Spleen (tissue), 11 donors: ENCODE measurements around the gene NUAK1. TPM values are rescaled to one million over a fixed set of nuclear protein-coding genes. Genes with fewer than 3 reads are reported as not detected.

Experiments
- DNase-seq: peaks from one replicate; pipeline ENCODE4 v3.0.0-alpha.2; 2020
- H3K27ac ChIP-seq, 8 donors: fragments of 200-600 bp; sonication (generic) in 7 of 8; 1 replicate in 4 of 8; 2 replicates in 4 of 8; pipeline versions ENCODE4 v1.5.0 to v1.8.0; 2016 to 2021; ENCODE audit warnings: inconsistent platforms in 4 of 8, mild to moderate bottlenecking in 4 of 8, moderate library complexity in 1 of 8
- H3K27me3 ChIP-seq, 7 donors: fragments of 200-600 bp; sonication (generic) in 6 of 7; replicated peaks in 1 of 7; 1 replicate in 4 of 7; 2 replicates in 3 of 7; pipeline versions ENCODE4 v1.5.0 to v1.8.0; 2016 to 2021; ENCODE audit warnings: inconsistent platforms in 3 of 7, mild to moderate bottlenecking in 1 of 7
- H3K36me3 ChIP-seq, 6 donors: fragments of 200-600 bp; sonication (generic) in 5 of 6; 1 replicate in 4 of 6; 2 replicates in 2 of 6; pipeline versions ENCODE4 v1.5.0 to v1.8.0; 2016 to 2021; ENCODE audit warnings: inconsistent platforms in 2 of 6
- H3K4me1 ChIP-seq, 6 donors: fragments of 200-600 bp; sonication (generic) in 5 of 6; 1 replicate in 3 of 6; 2 replicates in 3 of 6; pipeline versions ENCODE4 v1.5.0 to v1.8.0; 2016 to 2021; ENCODE audit warnings: inconsistent platforms in 3 of 6
- H3K4me3 ChIP-seq, 8 donors: fragments of 200-600 bp; sonication (generic) in 7 of 8; 1 replicate in 4 of 8; 2 replicates in 4 of 8; pipeline versions ENCODE4 v1.5.0 to v1.8.0; 2016 to 2021; ENCODE audit warnings: inconsistent platforms in 4 of 8, mild to moderate bottlenecking in 4 of 8, moderate library complexity in 2 of 8
- H3K9me3 ChIP-seq, 8 donors: fragments of 200-600 bp; sonication (generic) in 7 of 8; 1 replicate in 4 of 8; 2 replicates in 4 of 8; pipeline versions ENCODE4 v1.5.0 to v1.8.0; 2016 to 2021; ENCODE audit warnings: inconsistent platforms in 4 of 8
- POLR2A ChIP-seq, 3 donors: fragments of 450-650 bp; IDR thresholded peaks; one replicate each; pipeline ENCODE4 v1.5.1; 2017; ENCODE audit warnings: antibody characterized with exemption in 3 of 3, mild to moderate bottlenecking in 1 of 3
- POLR2AphosphoS5 ChIP-seq, 3 donors: sonication (generic); formaldehyde crosslinking; IDR thresholded peaks; one replicate each; pipeline ENCODE4 v1.5.1; 2017; ENCODE audit warnings: antibody characterized with exemption in 3 of 3
- WGBS, 5 donors: extraction: QIAGEN DNeasy Blood & Tissue Kit in 3 of 5; methylation state at CpG; one replicate each; pipeline versions ENCODE4 v1.1.5 to v1.1.7; 2013 to 2018; 5-methylcytosine and 5-hydroxymethylcytosine counted together
- intact Hi-C: fragments of 100-400 bp; cut with DNase I; formaldehyde crosslinking; loops from one replicate; pipeline ENCODE4 v1.15.0; 2023; ENCODE audit warnings: low total_unique reads
- polyA plus RNA-seq, 3 donors: library from polyadenylated mRNA; stranded (reverse); fragments of 200-250 nt; gene quantifications; one replicate each; pipeline ENCODE4 v1.2.1, GENCODE V29; 2013
- total RNA-seq, 7 donors: library from RNA; depleted of rRNA in 3 of 7; stranded (reverse); fragments of >200 nt in 3 of 7; fragmentation: NEBNext Ultra II Directional in 4 of 7; extraction: Animal tissue kit (Norgen Biotek cat#: 25700) in 4 of 7; gene quantifications; one replicate each; pipeline versions ENCODE4 v1.1.0 to v1.2.1, GENCODE V29; 2016 to 2021
- TF ChIP-seq, protein P1 (sequence below), 11 experiments: fragments of 200-600 bp in 7 of 11; fragments of 450-650 bp in 4 of 11; sonication (generic) in 4 of 11; IDR thresholded peaks in 8 of 11; conservative IDR thresholded peaks in 3 of 11; 1 replicate in 7 of 11; 2 replicates in 4 of 11; pipeline versions ENCODE4 v1.4.0 to v1.8.0; 2016 to 2021; ENCODE audit warnings: antibody characterized with exemption in 11 of 11, inconsistent platforms in 4 of 11, mild to moderate bottlenecking in 1 of 11
- donor health status: healthy with polysubstance abuse.
- donor health status: DM: no; HTN: no; CAD: no; lungs with moderate emphysema.
- donor health status: DM: no; HTN: no; CAD: no.
- donor health status: Bipolar disorder and iron deficiency.
- donor health status: healthy.
- donor health status: DM: no; HTN: no; CAD: no.
- donor health status: DM: yes; HTN: yes; CAD: no.

NUAK1 gene
- total and polyA plus RNA-seq, 10 donors: 0.20 to 3.3 (median 1.2) TPM

DNA sequence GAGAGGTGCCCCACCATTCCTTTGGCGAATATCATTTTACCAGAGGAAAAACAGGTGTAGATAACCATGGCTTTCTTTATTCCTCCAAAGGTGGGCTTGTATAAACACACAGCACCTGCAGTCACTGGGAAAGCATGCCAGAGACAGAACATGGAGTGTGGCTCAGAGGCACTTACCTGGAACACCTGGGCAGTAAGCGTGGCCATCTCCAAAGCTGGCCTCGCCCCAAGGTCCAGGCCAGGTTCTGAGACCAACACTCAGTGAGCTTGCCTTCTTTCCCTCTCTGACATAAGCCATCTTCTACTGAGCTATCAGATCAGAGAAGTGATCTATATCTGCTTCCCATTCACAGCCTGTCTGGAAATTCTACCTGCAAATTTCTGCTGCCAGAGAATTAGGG is 70.5 kb downstream of the NUAK1 start:
- intact Hi-C loops: no loop called here
- H3K36me3 ChIP-seq: no peaks in the 10 kb centered on the region
- DNase-seq: no peak
- TF ChIP-seq POLR2A (IDR thresholded peaks at IDR 0.05): no peak
- TF ChIP-seq, protein P1, sequence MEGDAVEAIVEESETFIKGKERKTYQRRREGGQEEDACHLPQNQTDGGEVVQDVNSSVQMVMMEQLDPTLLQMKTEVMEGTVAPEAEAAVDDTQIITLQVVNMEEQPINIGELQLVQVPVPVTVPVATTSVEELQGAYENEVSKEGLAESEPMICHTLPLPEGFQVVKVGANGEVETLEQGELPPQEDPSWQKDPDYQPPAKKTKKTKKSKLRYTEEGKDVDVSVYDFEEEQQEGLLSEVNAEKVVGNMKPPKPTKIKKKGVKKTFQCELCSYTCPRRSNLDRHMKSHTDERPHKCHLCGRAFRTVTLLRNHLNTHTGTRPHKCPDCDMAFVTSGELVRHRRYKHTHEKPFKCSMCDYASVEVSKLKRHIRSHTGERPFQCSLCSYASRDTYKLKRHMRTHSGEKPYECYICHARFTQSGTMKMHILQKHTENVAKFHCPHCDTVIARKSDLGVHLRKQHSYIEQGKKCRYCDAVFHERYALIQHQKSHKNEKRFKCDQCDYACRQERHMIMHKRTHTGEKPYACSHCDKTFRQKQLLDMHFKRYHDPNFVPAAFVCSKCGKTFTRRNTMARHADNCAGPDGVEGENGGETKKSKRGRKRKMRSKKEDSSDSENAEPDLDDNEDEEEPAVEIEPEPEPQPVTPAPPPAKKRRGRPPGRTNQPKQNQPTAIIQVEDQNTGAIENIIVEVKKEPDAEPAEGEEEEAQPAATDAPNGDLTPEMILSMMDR (IDR thresholded peaks at IDR 0.05 in 8 of 11, conservative IDR thresholded peaks at IDR 0.05 in 3 of 11): no peak
- TF ChIP-seq POLR2AphosphoS5 (IDR thresholded peaks at IDR 0.05): no peak
- H3K27me3 ChIP-seq: peaks cover 0 to 3% (median 0%) of the 10 kb centered on the region in 7 donors
- WGBS, 5 donors: 87 to 98% (median 88%) methylated on average over 3 of the region's 3 CpGs
- H3K27ac ChIP-seq: no peak overlapping the region
- no peak overlapping the region for H3K4me3 ChIP-seq
- peaks cover 0 to 18% (median 2%) of the 10 kb centered on the region in 6 donors for H3K4me1 ChIP-seq
- H3K9me3 ChIP-seq: peaks cover 0 to 10% (median 0%) of the 10 kb centered on the region in 8 donors

DNA sequence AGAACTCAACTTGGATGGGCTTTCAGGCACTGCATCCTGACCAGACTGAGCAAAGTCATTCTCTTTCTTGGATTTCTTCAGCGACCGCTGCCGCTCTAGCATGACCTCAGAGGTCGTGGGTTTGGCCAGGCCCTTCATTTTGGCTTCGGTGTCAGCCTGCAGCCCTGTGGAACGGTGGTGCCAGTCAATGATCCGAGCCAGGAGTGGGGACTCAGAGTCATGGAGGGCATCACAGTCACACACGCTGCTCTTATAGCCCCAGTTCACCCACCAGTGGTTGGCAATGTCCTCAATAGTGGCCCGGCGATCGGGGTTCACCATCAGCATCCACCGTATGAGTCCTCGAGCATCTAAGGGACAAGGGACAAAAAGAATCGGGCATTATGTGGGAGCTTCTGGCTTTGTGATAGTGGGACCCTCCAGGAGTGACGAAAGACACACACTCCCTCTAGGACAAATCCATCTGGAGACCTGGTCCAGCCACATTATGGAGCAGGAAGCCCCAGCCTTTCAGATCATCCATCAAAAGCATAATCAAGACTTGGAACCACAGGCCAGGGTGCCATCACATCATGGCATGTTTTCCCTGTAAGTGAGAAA is 71.0 kb downstream of the NUAK1 start:
- Histone ChIP-seq H3K27ac (no peak overlapping the region), H3K4me3 (no peak overlapping the region), H3K4me1 (peaks cover 0 to 24% (median 2%) of the 10 kb centered on the region in 6 donors), H3K36me3 (no peaks in the 10 kb centered on the region), H3K27me3 (no peaks in the 10 kb centered on the region), H3K9me3 (peaks cover 0 to 10% (median 0%) of the 10 kb centered on the region in 8 donors)
- TF ChIP-seq POLR2A (IDR thresholded peaks at IDR 0.05): no peak
- no peak for TF ChIP-seq POLR2AphosphoS5 (IDR thresholded peaks at IDR 0.05)
- TF ChIP-seq, protein P1 (IDR thresholded peaks at IDR 0.05 in 8 of 11, conservative IDR thresholded peaks at IDR 0.05 in 3 of 11): no peak
- WGBS, 5 donors: 83 to 95% (median 89%) methylated on average over 12 to 15 of the region's 15 CpGs
- no peak for DNase-seq
- intact Hi-C loops: no loop called here

DNA sequence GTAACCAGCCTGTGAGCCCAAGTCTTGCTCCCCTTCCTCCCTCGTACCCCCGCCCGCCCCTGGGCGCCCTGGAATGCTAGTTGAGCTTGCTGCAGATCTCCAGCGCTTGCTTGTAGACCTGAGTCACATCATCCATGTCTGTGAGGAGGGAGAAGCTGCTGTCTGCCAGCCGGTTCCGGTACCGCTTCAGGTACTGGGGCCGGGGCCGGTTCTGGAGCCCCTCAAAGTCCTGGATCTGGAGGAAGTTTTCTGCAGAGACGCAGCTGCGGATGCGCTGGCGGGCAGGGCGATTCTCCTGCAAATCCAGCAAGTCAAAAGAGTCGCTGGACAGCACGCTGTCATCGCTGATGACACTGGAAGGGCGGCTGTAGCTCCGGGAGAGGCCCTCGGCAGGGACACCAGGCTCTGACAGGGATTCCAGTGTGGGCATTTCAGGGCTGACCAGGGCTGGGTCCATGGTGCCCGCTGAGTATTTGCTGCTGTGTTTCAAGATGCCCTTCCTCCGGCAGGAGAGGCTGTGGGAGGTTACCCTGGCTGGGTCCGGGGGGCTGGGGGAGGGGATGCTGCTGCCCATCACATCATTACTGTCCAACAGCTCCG is 71.9 kb downstream of the NUAK1 start:
- intact Hi-C loops: no loop called here

More for the DNA sequence above, 71.9 kb downstream of the NUAK1 start:
- 92 to 96% (median 95%) methylated on average over 18 to 25 of the region's 25 CpGs for WGBS, 5 donors
- DNase-seq: no peak
- H3K9me3 ChIP-seq: peaks cover 0 to 10% (median 0%) of the 10 kb centered on the region in 8 donors
- no peak overlapping the region for H3K4me3 ChIP-seq
- H3K27me3 ChIP-seq: no peaks in the 10 kb centered on the region
- H3K27ac ChIP-seq: no peak overlapping the region
- TF ChIP-seq POLR2AphosphoS5 (IDR thresholded peaks at IDR 0.05) (no peak), POLR2A (IDR thresholded peaks at IDR 0.05) (no peak)
- TF ChIP-seq, protein P1 (IDR thresholded peaks at IDR 0.05 in 8 of 11, conservative IDR thresholded peaks at IDR 0.05 in 3 of 11): no peak
- peaks cover 0 to 29% (median 2%) of the 10 kb centered on the region in 6 donors for H3K4me1 ChIP-seq
- no peaks in the 10 kb centered on the region for H3K36me3 ChIP-seq
